Large intestine (tissue), 3 donors: ENCODE data around the gene ANKRD33B. TPM values are rescaled to one million over a fixed set of nuclear protein-coding genes. Genes with fewer than 3 reads are reported as not detected.

Experiments used
- DNase-seq, 2 donors: peaks; one replicate each; pipeline versions ENCODE4 v3.0.0 to v3.0.0-alpha.2; 2013
- H3K27ac ChIP-seq: one replicate; pipeline ENCODE4 v1.5.1; 2013; ENCODE audit warnings: low read length
- H3K27me3 ChIP-seq: 2 replicates; pipeline ENCODE4 v1.6.1; 2013; ENCODE audit warnings: low read length; ENCODE audit not compliant: control insufficient read depth, insufficient read depth
- H3K36me3 ChIP-seq: 2 replicates; pipeline ENCODE4 v1.6.1; 2013; ENCODE audit warnings: low read length; ENCODE audit not compliant: control insufficient read depth, insufficient read depth
- H3K4me1 ChIP-seq: one replicate; pipeline ENCODE4 v1.6.1; 2013; ENCODE audit warnings: low read length; ENCODE audit not compliant: control insufficient read depth, insufficient read depth
- H3K4me3 ChIP-seq: one replicate; pipeline ENCODE4 v1.5.1; 2013; ENCODE audit warnings: low read length
- H3K9me3 ChIP-seq: one replicate; pipeline ENCODE4 v1.6.1; 2013; ENCODE audit warnings: mild to moderate bottlenecking, low read depth, low read length, moderate library complexity; ENCODE audit not compliant: control insufficient read depth
- WGBS: methylation state at CpG from one replicate; pipeline ENCODE4 v1.1.5; 2013; ENCODE audit warnings: low lambda C conversion rate; ENCODE audit not compliant: insufficient coverage; 5-methylcytosine and 5-hydroxymethylcytosine counted together
- polyA plus RNA-seq: library from polyadenylated mRNA; unstranded; fragments of 120-200 nt; gene quantifications from one replicate; pipeline ENCODE4 v1.2.1, GENCODE V29; 2013

Gene ANKRD33B
- polyA plus RNA-seq, 1 donor: 0.88 TPM

- no CpG with 5 or more reads among the region's 4 CpGs for WGBS
- DNase-seq: no peak
- H3K4me3 ChIP-seq: no peak overlapping the region
- H3K9me3 ChIP-seq: no peaks in the 10 kb centered on the region
- H3K36me3 ChIP-seq: no peaks in the 10 kb centered on the region
- peaks cover 28% of the 10 kb centered on the region for H3K27me3 ChIP-seq
- no peak overlapping the region for H3K27ac ChIP-seq
- no peaks in the 10 kb centered on the region for H3K4me1 ChIP-seq
These were observed 26.2 kb upstream of the ANKRD33B start for GRCh38 chr5:10537624-10538023.

DNA sequence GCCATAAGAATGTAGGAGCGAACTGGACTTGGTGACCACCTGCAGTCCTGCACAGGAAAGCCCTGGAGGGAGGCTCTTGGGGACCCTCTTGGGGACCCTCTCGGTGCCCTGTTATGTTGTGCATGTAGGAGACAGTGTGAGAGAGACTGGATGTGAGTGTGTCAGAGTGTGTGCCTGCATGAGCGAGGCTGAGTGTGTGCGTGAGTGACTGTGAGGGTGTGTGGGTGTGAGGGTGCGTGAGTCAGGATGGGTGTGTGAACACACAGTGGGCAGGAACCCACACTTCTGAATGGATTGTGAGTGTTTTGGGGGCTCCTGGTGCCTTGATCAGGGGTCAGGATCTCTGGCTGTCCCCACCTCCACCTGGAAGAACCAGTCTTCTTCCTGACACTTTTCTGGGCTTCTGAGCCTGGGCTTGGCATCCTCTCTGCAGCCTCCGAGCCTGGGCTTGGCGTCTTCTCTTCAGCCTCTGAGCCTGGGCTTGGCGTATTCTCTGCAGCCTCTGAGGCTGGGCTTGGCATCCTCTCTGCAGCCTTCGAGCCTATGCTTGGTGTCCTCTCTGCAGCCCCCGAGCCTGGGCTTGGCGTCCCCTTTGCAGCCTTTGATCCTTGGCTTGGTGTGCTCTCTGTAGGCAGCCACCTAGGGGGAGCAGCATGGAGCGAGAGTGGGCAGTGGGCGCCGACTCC lies 25.6 kb upstream of the ANKRD33B start:
- H3K9me3 ChIP-seq: no peaks in the 10 kb centered on the region
- no peaks in the 10 kb centered on the region for H3K36me3 ChIP-seq
- no peak overlapping the region for H3K27ac ChIP-seq
- peaks cover 32% of the 10 kb centered on the region for H3K27me3 ChIP-seq
- no peak overlapping the region for H3K4me3 ChIP-seq
- no peak for DNase-seq
- no peaks in the 10 kb centered on the region for H3K4me1 ChIP-seq
- WGBS: no CpG with 5 or more reads among the region's 14 CpGs

- no peak overlapping the region for H3K27ac ChIP-seq
- DNase-seq: no peak
- H3K9me3 ChIP-seq: no peaks in the 10 kb centered on the region
- no peak overlapping the region for H3K4me3 ChIP-seq
- WGBS: no CpG with 5 or more reads among the region's 19 CpGs
- no peaks in the 10 kb centered on the region for H3K36me3 ChIP-seq
- no peaks in the 10 kb centered on the region for H3K4me1 ChIP-seq
- H3K27me3 ChIP-seq: peaks cover 36% of the 10 kb centered on the region
These were observed 24.8 kb upstream of the ANKRD33B start for GRCh38 chr5:10538789-10539686.

DNA sequence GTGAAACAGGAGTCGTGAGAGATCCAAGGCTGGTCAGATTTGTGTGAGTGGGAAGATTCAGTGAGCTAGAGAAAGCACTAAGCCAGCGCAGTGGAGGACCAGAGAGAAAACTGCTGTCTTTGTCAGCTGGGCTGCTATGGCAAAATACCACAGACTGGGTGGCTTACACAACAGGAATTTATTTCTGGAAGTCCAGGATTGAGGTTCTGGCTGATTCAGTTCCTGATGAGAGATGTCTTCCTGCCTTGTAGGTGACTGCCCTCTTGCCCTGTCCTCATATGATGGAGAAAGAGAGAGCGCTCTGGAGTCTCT lies 24.2 kb upstream of the ANKRD33B start:
- no peaks in the 10 kb centered on the region for H3K4me1 ChIP-seq
- H3K36me3 ChIP-seq: no peaks in the 10 kb centered on the region
- H3K27me3 ChIP-seq: peaks cover 39% of the 10 kb centered on the region
- DNase-seq: no peak
- WGBS: no CpG with 5 or more reads among the region's 3 CpGs
- H3K9me3 ChIP-seq: no peaks in the 10 kb centered on the region
- no peak overlapping the region for H3K27ac ChIP-seq
- no peak overlapping the region for H3K4me3 ChIP-seq

GRCh38 chr5:10540036-10540544 lies 23.8 kb upstream of the ANKRD33B start:
- H3K4me3 ChIP-seq: no peak overlapping the region
- no peak overlapping the region for H3K27ac ChIP-seq
- H3K36me3 ChIP-seq: no peaks in the 10 kb centered on the region
- H3K4me1 ChIP-seq: no peaks in the 10 kb centered on the region
- no CpG with 5 or more reads among the region's 11 CpGs for WGBS
- H3K27me3 ChIP-seq: peaks cover 43% of the 10 kb centered on the region
- no peak for DNase-seq
- H3K9me3 ChIP-seq: no peaks in the 10 kb centered on the region

DNA sequence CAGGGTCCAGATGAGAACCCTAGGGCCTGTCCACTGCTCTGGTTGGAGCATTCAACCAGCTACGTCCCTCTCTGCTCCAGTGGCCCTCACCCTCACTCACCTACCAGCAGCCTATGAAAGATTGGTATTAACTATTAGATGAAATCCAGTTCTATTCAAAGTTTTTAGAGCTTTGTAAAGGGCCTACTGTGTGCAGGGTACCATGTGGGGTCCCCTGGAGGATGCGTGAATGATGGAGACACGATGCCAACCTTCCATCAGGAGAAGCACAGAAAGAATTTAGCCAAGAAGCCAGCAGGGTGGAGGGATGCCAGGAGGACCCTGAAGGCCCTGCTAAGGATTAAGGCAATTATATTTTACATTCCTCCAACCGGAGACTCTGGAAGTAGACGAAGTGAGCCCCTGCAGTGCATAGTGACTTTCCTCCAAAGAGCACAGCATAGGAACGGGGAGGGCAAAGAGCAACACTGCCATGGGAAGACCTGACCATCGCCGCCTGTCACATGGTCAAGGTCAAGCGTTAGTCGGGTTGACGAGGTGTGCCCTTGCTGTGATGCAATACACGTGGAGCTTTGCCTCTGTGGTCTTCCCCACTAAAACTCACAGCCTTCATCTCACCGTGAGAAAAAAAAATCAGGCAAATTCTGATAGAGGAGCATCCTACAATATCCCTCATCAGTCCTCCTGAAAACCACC lies 22.8 kb upstream of the ANKRD33B start:
- H3K9me3 ChIP-seq: no peaks in the 10 kb centered on the region
- H3K4me3 ChIP-seq: no peak overlapping the region
- no peak overlapping the region for H3K27ac ChIP-seq
- no peaks in the 10 kb centered on the region for H3K4me1 ChIP-seq
- no peaks in the 10 kb centered on the region for H3K36me3 ChIP-seq
- WGBS: no CpG with 5 or more reads among the region's 13 CpGs
- no peak for DNase-seq
- peaks cover 40% of the 10 kb centered on the region for H3K27me3 ChIP-seq

- WGBS: 100% methylated on average over 1 of the region's 2 CpGs
- no peaks in the 10 kb centered on the region for H3K36me3 ChIP-seq
- no peak for DNase-seq
These were observed 21.8 kb upstream of the ANKRD33B start for GRCh38 chr5:10542055-10542550.

DNA sequence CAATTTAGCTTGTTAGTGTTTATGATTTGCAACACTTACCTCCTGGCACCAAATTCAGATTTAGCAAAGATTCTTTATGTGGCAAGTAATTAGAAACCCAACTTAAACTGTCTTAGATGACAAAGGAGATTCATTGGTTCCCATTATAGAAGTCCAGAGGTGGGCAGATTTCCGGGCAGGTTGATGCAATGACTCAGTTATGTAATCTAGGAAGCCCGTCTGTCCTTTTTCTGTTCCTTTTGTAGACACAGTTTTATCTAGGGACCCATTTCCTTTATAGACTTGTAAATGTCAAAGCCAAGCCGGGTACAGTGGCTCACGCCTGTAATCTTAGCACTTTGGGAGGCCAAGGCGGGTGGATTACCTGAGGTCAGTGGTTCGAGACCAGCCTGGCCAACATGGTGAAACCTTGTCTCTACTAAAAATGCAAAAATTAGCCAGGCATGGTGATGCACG lies 20.3 kb upstream of the ANKRD33B start:
- 40% methylated on average over 1 of the region's 7 CpGs for WGBS

More at GRCh38 chr5:10542055-10542550, 21.8 kb upstream of the ANKRD33B start:
- Histone ChIP-seq H3K27ac (no peak overlapping the region), H3K4me1 (no peaks in the 10 kb centered on the region), H3K4me3 (no peak overlapping the region), H3K9me3 (no peaks in the 10 kb centered on the region), H3K27me3 (peaks cover 41% of the 10 kb centered on the region)

GRCh38 chr5:10545084-10545483 lies 18.8 kb upstream of the ANKRD33B start:
- Histone ChIP-seq H3K36me3 (no peaks in the 10 kb centered on the region), H3K9me3 (peaks cover 3% of the 10 kb centered on the region), H3K4me3 (no peak overlapping the region), H3K27ac (no peak overlapping the region), H3K4me1 (no peaks in the 10 kb centered on the region), H3K27me3 (peaks cover 22% of the 10 kb centered on the region)
- 83% methylated on average over 1 of the region's 8 CpGs for WGBS
- DNase-seq: no peak

More for the DNA sequence above, 20.3 kb upstream of the ANKRD33B start:
- Histone ChIP-seq H3K4me3 (no peak overlapping the region), H3K4me1 (no peaks in the 10 kb centered on the region), H3K36me3 (no peaks in the 10 kb centered on the region), H3K9me3 (peaks cover 3% of the 10 kb centered on the region), H3K27ac (no peak overlapping the region), H3K27me3 (peaks cover 30% of the 10 kb centered on the region)
- no peak for DNase-seq

GRCh38 chr5:10546186-10546585 lies 17.7 kb upstream of the ANKRD33B start:
- H3K9me3 ChIP-seq: peaks cover 3% of the 10 kb centered on the region
- H3K4me3 ChIP-seq: no peak overlapping the region
- H3K27me3 ChIP-seq: peaks cover 22% of the 10 kb centered on the region
- WGBS: no CpG with 5 or more reads among the region's 7 CpGs
- no peak overlapping the region for H3K27ac ChIP-seq
- no peaks in the 10 kb centered on the region for H3K36me3 ChIP-seq
- H3K4me1 ChIP-seq: no peaks in the 10 kb centered on the region
- no peak for DNase-seq
